H9 (cell line): ENCODE measurements around the gene MTFR2. TPM values are rescaled to one million over a fixed set of nuclear protein-coding genes. Genes with fewer than 3 reads are reported as not detected.

Source experiments
- DNase-seq: peaks from one replicate; pipeline ENCODE4 v3.0.0-alpha.2; 2017
- H2AFZ ChIP-seq: one replicate; pipeline ENCODE4 v1.6.1; 2013; ENCODE audit warnings: mild to moderate bottlenecking, low read length, control low read depth, moderate library complexity
- H2AK5ac ChIP-seq: 2 replicates; pipeline ENCODE4 v1.6.1; 2013; ENCODE audit warnings: low read length, control low read depth, mixed read lengths; ENCODE audit not compliant: insufficient read length
- H2BK120ac ChIP-seq: one replicate; pipeline ENCODE4 v1.6.1; 2013; ENCODE audit warnings: low read depth, mild to moderate bottlenecking, low read length, control low read depth, inconsistent platforms; ENCODE audit not compliant: poor library complexity, severe bottlenecking
- H2BK12ac ChIP-seq: 2 replicates; pipeline ENCODE4 v1.6.1; 2013; ENCODE audit warnings: low read length, control low read depth, mixed read lengths, low read depth; ENCODE audit not compliant: insufficient read length
- H2BK15ac ChIP-seq: 2 replicates; pipeline ENCODE4 v1.6.1; 2013; ENCODE audit warnings: low read depth, low read length, control low read depth
- H2BK20ac ChIP-seq: one replicate; pipeline ENCODE4 v1.6.1; 2013; ENCODE audit warnings: low read depth, mild to moderate bottlenecking, low read length, control low read depth, inconsistent platforms; ENCODE audit not compliant: poor library complexity, severe bottlenecking
- H2BK5ac ChIP-seq: 2 replicates; pipeline ENCODE4 v1.6.1; 2013; ENCODE audit warnings: low read length, control low read depth, mixed read lengths; ENCODE audit not compliant: insufficient read length
- H3K14ac ChIP-seq: 2 replicates; pipeline ENCODE4 v1.6.1; 2013; ENCODE audit warnings: low read length, control low read depth; ENCODE audit not compliant: insufficient read depth
- H3K18ac ChIP-seq: 2 replicates; pipeline ENCODE4 v1.6.1; 2013; ENCODE audit warnings: low read depth, mild to moderate bottlenecking, mixed read lengths, low read length, control low read depth; ENCODE audit not compliant: insufficient read length
- H3K23ac ChIP-seq: 2 replicates; pipeline ENCODE4 v1.6.1; 2013; ENCODE audit warnings: low read length, control low read depth, mixed read lengths, low read depth; ENCODE audit not compliant: insufficient read length
- H3K23me2 ChIP-seq: 2 replicates; pipeline ENCODE4 v1.6.1; 2013; ENCODE audit warnings: low read depth, mild to moderate bottlenecking, mixed read lengths, low read length, control low read depth; ENCODE audit not compliant: insufficient read length, poor library complexity, severe bottlenecking
- H3K27ac ChIP-seq: 2 replicates; pipeline ENCODE4 v1.5.1; 2013; ENCODE audit warnings: low read length, control low read depth, mixed read lengths, low read depth; ENCODE audit not compliant: insufficient read length
- H3K27me3 ChIP-seq: 2 replicates; pipeline ENCODE4 v1.6.1; 2013; ENCODE audit warnings: low read length, control low read depth, inconsistent platforms; ENCODE audit not compliant: insufficient read depth
- H3K4ac ChIP-seq: 2 replicates; pipeline ENCODE4 v1.6.1; 2013; ENCODE audit warnings: low read depth, mild to moderate bottlenecking, control low read depth, inconsistent platforms, low read length, moderate library complexity
- H3K4me1 ChIP-seq: 2 replicates; pipeline ENCODE4 v1.6.1; 2013; ENCODE audit warnings: low read length, control low read depth, inconsistent platforms; ENCODE audit not compliant: insufficient read depth
- H3K4me2 ChIP-seq: 2 replicates; pipeline ENCODE4 v1.6.1; 2013; ENCODE audit warnings: low read length, control low read depth, mixed read lengths; ENCODE audit not compliant: insufficient read length, insufficient read depth
- H3K56ac ChIP-seq: 2 replicates; pipeline ENCODE4 v1.6.1; 2013; ENCODE audit warnings: low read depth, mild to moderate bottlenecking, mixed read lengths, low read length, control low read depth; ENCODE audit not compliant: insufficient read length
- H3K79me1 ChIP-seq: 2 replicates; pipeline ENCODE4 v1.6.1; 2013; ENCODE audit warnings: low read depth, mild to moderate bottlenecking, moderate library complexity, low read length, control low read depth, inconsistent platforms; ENCODE audit not compliant: insufficient read depth, poor library complexity, severe bottlenecking
- H3K79me2 ChIP-seq: 2 replicates; pipeline ENCODE4 v1.6.1; 2013; ENCODE audit warnings: low read length, control low read depth, inconsistent platforms; ENCODE audit not compliant: insufficient read depth
- H3K9ac ChIP-seq: 2 replicates; pipeline ENCODE4 v1.6.1; 2013; ENCODE audit warnings: low read length, control low read depth, mixed read lengths; ENCODE audit not compliant: insufficient read length; ENCODE audit errors: extremely low read depth
- H3K9me3 ChIP-seq: one replicate; pipeline ENCODE4 v1.6.1; 2013; ENCODE audit warnings: low read depth, low read length, inconsistent platforms; ENCODE audit not compliant: control insufficient read depth
- H3T11ph ChIP-seq: one replicate; pipeline ENCODE4 v1.6.1; 2013; ENCODE audit warnings: mild to moderate bottlenecking, low read length, control low read depth, inconsistent platforms
- H4K20me1 ChIP-seq: one replicate; pipeline ENCODE4 v1.6.1; 2013; ENCODE audit not compliant: control insufficient read depth, insufficient read length, insufficient read depth
- H4K5ac ChIP-seq: 2 replicates; pipeline ENCODE4 v1.6.1; 2013; ENCODE audit warnings: low read depth, mild to moderate bottlenecking, mixed read lengths, low read length, control low read depth; ENCODE audit not compliant: insufficient read length
- H4K8ac ChIP-seq: replicated peaks from 2 replicates; pipeline ENCODE4 v1.6.1; 2013; ENCODE audit warnings: low read length, control low read depth, mixed read lengths, low read depth; ENCODE audit not compliant: insufficient read length
- H4K91ac ChIP-seq: 2 replicates; pipeline ENCODE4 v1.6.1; 2013; ENCODE audit warnings: low read depth, mild to moderate bottlenecking, moderate library complexity, mixed read lengths, low read length, control low read depth; ENCODE audit not compliant: insufficient read length
- H3K27ac Mint-ChIP-seq, 3 experiments: 2 replicates in 2 of 3; 3 replicates in 1 of 3; pipeline ENCODE4 v1.8.0; 2020 to 2021; ENCODE audit warnings: mixed read lengths in 3 of 3, mild to moderate bottlenecking in 1 of 3, moderate library complexity in 1 of 3
- H3K27me3 Mint-ChIP-seq: 2 replicates; pipeline ENCODE4 v1.8.0; 2021; ENCODE audit warnings: low read depth, mild to moderate bottlenecking, moderate library complexity, mixed read lengths
- H3K36me3 Mint-ChIP-seq, 3 experiments: 2 replicates in 2 of 3; 3 replicates in 1 of 3; pipeline ENCODE4 v1.8.0; 2020 to 2021; ENCODE audit warnings: low read depth in 3 of 3, mixed read lengths in 3 of 3; ENCODE audit not compliant: insufficient read depth in 1 of 3
- H3K4me1 Mint-ChIP-seq, 2 experiments: 2 replicates each; pipeline ENCODE4 v1.8.0; 2020; ENCODE audit warnings: mixed read lengths in 2 of 2
- H3K4me3 Mint-ChIP-seq, 2 experiments: 2 replicates in 1 of 2; 3 replicates in 1 of 2; pipeline ENCODE4 v1.8.0; 2020 to 2021; ENCODE audit warnings: mild to moderate bottlenecking in 2 of 2, mixed read lengths in 2 of 2, moderate library complexity in 1 of 2
- H3K9me3 Mint-ChIP-seq, 2 experiments: 2 replicates in 1 of 2; 3 replicates in 1 of 2; pipeline ENCODE4 v1.8.0; 2020; ENCODE audit warnings: mild to moderate bottlenecking in 2 of 2, mixed read lengths in 2 of 2, moderate library complexity in 1 of 2
- CTCF ChIP-seq: fragments of 200-600 bp; sonication (generic); conservative IDR thresholded peaks from 3 replicates; pipeline ENCODE4 v1.8.0; 2021; ENCODE audit warnings: antibody characterized with exemption, mild to moderate bottlenecking
- WGBS: extraction: QIAGEN DNeasy Blood & Tissue Kit; methylation state at CpG from one replicate; pipeline ENCODE4 v1.1.7; 2013; ENCODE audit warnings: missing lambda C conversion rate, low lambda C conversion rate, mixed read lengths; ENCODE audit not compliant: insufficient read length; ENCODE audit errors: extremely low coverage; 5-methylcytosine and 5-hydroxymethylcytosine counted together
- total RNA-seq: library from RNA; stranded (reverse); gene quantifications from 2 replicates; pipeline ENCODE4 v1.2.1, GENCODE V29; 2021

Gene MTFR2
- total RNA-seq, 1 experiment from 2014 or later: 11.8 TPM

GRCh38 chr6:136289579-136290409, 39.7 kb upstream of the MTFR2 start, which contains the start of gene BCLAF1:
Gene BCLAF1 (minus strand): TSS chr6:136289846. CDS start chr6:136279866, 9,980 bp downstream.
- Histone ChIP-seq H3K23ac (no peak within 1 kb of the TSS), H4K20me1 (no peaks in the 10 kb centered on the region), H3K27ac (peak within 1 kb of the TSS; percentile 92), H3K4ac (peak within 1 kb of the TSS; percentile 73; the same call in 1 of the 2 replicates), H3K18ac (peak within 1 kb of the TSS; percentile 97), H3K4me2 (peak within 1 kb of the TSS; percentile 90), H3K9me3 (no peaks in the 10 kb centered on the region), H3K23me2 (peaks cover 8% of the 10 kb centered on the region), H4K8ac (peak within 1 kb of the TSS; percentile 18), H2AK5ac (no peak within 1 kb of the TSS), H2BK20ac (no peak within 1 kb of the TSS), H2BK120ac (peak within 1 kb of the TSS; percentile 72), H3K27me3 (no peaks in the 10 kb centered on the region), H2AFZ (no peak within 1 kb of the TSS), H3K9ac (peak within 1 kb of the TSS; percentile 98), H4K91ac (peak within 1 kb of the TSS; percentile 32), H3K79me1 (no peaks in the 10 kb centered on the region), H2BK15ac (no peak within 1 kb of the TSS), H3K56ac (peak within 1 kb of the TSS; percentile 87), H2BK5ac (peak within 1 kb of the TSS; percentile 87), H3K14ac (peak within 1 kb of the TSS; percentile 96), H4K5ac (peak within 1 kb of the TSS; percentile 89), H3T11ph (peak within 1 kb of the TSS; percentile 87), H3K79me2 (peaks cover 39% of the 10 kb centered on the region), H3K4me1 (no peaks in the 10 kb centered on the region; the same call in 1 of the 2 replicates), H2BK12ac (no peak within 1 kb of the TSS)
- peaks cover 0 to 6% of the 10 kb centered on the region in 2 experiments; a peak in 2 of 5 replicates for H3K9me3 Mint-ChIP-seq
- H3K4me1 Mint-ChIP-seq: peaks cover 29 to 39% of the 10 kb centered on the region in 2 experiments
- WGBS: no CpG with 5 or more reads among the region's 60 CpGs
- peaks cover 2% of the 10 kb centered on the region; the same call in 1 of the 2 replicates for H3K27me3 Mint-ChIP-seq
- no peak for TF ChIP-seq CTCF
- peaks cover 4 to 9% (median 7%) of the 10 kb centered on the region in 3 experiments; a peak in 5 of 7 replicates for H3K36me3 Mint-ChIP-seq
- peak within 1 kb of the TSS; percentile 100 for H3K27ac Mint-ChIP-seq
- peak; percentile 99 for DNase-seq
- H3K4me3 Mint-ChIP-seq: peak within 1 kb of the TSS; percentile 99 to 100
